Neural crest cell (in vitro differentiated cells): Measurements from ENCODE around the gene CUL3. TPM values are rescaled to one million over a fixed set of nuclear protein-coding genes. Genes with fewer than 3 reads are reported as not detected.
A peak's percentile ranks its signal among the peaks of the same experiment; 100 is the strongest.
"Not testable (repeated sequence)": the region's sequence is repeated elsewhere in the genome, so short reads cannot be mapped to it uniquely, and the experiment has no call there.

Source experiments
- DNase-seq: peaks from one replicate; pipeline ENCODE4 v3.0.0; 2021; ENCODE audit warnings: low read depth, mixed read lengths, low spot score
- H3K27ac Mint-ChIP-seq: one replicate; pipeline ENCODE4 v1.8.0; 2021; ENCODE audit warnings: mild to moderate bottlenecking, mixed read lengths; ENCODE audit not compliant: unreplicated experiment
- H3K27me3 Mint-ChIP-seq: 2 replicates; pipeline ENCODE4 v1.8.0; 2021; ENCODE audit warnings: low read depth, mild to moderate bottlenecking, mixed read lengths
- H3K36me3 Mint-ChIP-seq: 2 replicates; pipeline ENCODE4 v1.8.0; 2021; ENCODE audit warnings: low read depth, mild to moderate bottlenecking, mixed read lengths
- H3K4me1 Mint-ChIP-seq: 2 replicates; pipeline ENCODE4 v1.8.0; 2021; ENCODE audit warnings: mixed read lengths
- H3K4me3 Mint-ChIP-seq: one replicate; pipeline ENCODE4 v1.8.0; 2021; ENCODE audit warnings: mild to moderate bottlenecking, mixed read lengths
- H3K9me3 Mint-ChIP-seq: 2 replicates; pipeline ENCODE4 v1.8.0; 2021; ENCODE audit warnings: mixed read lengths
- CTCF ChIP-seq: fragments of 200-600 bp; sonication (generic); conservative IDR thresholded peaks from 2 replicates; pipeline ENCODE4 v1.5.0; 2021; ENCODE audit warnings: antibody characterized with exemption, mild to moderate bottlenecking
- total RNA-seq: library from RNA; stranded (reverse); gene quantifications from 2 replicates; pipeline ENCODE4 v1.2.1, GENCODE V29; 2021

The CUL3 gene
- total RNA-seq, 1 donor from 2014 or later, result 99.4 TPM

GRCh38 chr2:224612578-224612977 lies 27.4 kb upstream of the CUL3 start:
- H3K9me3 Mint-ChIP-seq, result no peaks in the 10 kb centered on the region
- no peak overlapping the region for H3K4me3 Mint-ChIP-seq
- no peak for TF ChIP-seq CTCF
- no peaks in the 10 kb centered on the region for H3K27me3 Mint-ChIP-seq
- no peaks in the 10 kb centered on the region for H3K36me3 Mint-ChIP-seq
- no peak overlapping the region for H3K27ac Mint-ChIP-seq
- no peaks in the 10 kb centered on the region for H3K4me1 Mint-ChIP-seq
- no peak for DNase-seq

- no peaks in the 10 kb centered on the region for H3K27me3 Mint-ChIP-seq
- H3K9me3 Mint-ChIP-seq, result no peaks in the 10 kb centered on the region
- DNase-seq, result no peak
- no peak for TF ChIP-seq CTCF
- H3K4me1 Mint-ChIP-seq, result no peaks in the 10 kb centered on the region
- H3K36me3 Mint-ChIP-seq, result no peaks in the 10 kb centered on the region
- H3K27ac Mint-ChIP-seq, result no peak overlapping the region
- no peak overlapping the region for H3K4me3 Mint-ChIP-seq
These were observed 26.8 kb upstream of the CUL3 start for GRCh38 chr2:224611938-224612337.

- H3K9me3 Mint-ChIP-seq, result no peaks in the 10 kb centered on the region
- no peaks in the 10 kb centered on the region for H3K36me3 Mint-ChIP-seq
- peak overlapping the region; percentile 48 for H3K27ac Mint-ChIP-seq
- no peak overlapping the region for H3K4me3 Mint-ChIP-seq
- TF ChIP-seq CTCF, result no peak
- H3K4me1 Mint-ChIP-seq, result no peaks in the 10 kb centered on the region
- DNase-seq, result no peak
- H3K27me3 Mint-ChIP-seq, result no peaks in the 10 kb centered on the region
These were observed 22.9 kb upstream of the CUL3 start for GRCh38 chr2:224608104-224608503.

GRCh38 chr2:224603746-224604500 lies 18.8 kb upstream of the CUL3 start:
- H3K36me3 Mint-ChIP-seq, H3K4me1 Mint-ChIP-seq, H3K27me3 Mint-ChIP-seq, H3K27ac Mint-ChIP-seq, H3K4me3 Mint-ChIP-seq, DNase-seq, H3K9me3 Mint-ChIP-seq: not testable (repeated sequence)

GRCh38 chr2:224602778-224603375 lies 17.7 kb upstream of the CUL3 start:
- DNase-seq, H3K36me3 Mint-ChIP-seq, H3K4me1 Mint-ChIP-seq: not testable (repeated sequence)

GRCh38 chr2:224601923-224602322 lies 16.8 kb upstream of the CUL3 start:
- no peak for DNase-seq
- H3K27me3 Mint-ChIP-seq, result no peaks in the 10 kb centered on the region
- H3K4me1 Mint-ChIP-seq, result peaks cover 3% of the 10 kb centered on the region
- no peaks in the 10 kb centered on the region for H3K36me3 Mint-ChIP-seq
- H3K4me3 Mint-ChIP-seq, result no peak overlapping the region
- TF ChIP-seq CTCF, result no peak
- H3K27ac Mint-ChIP-seq, result no peak overlapping the region
- H3K9me3 Mint-ChIP-seq, result no peaks in the 10 kb centered on the region

More at GRCh38 chr2:224602778-224603375, 17.7 kb upstream of the CUL3 start:
- H3K9me3 Mint-ChIP-seq, H3K27me3 Mint-ChIP-seq, H3K4me3 Mint-ChIP-seq: not testable (repeated sequence)
- H3K27ac Mint-ChIP-seq, result peak overlapping the region; percentile 60
